Ishikawa (cell line): ENCODE data around the gene LRRC8C.

ENCODE experiments used
- CEBPB ChIP-seq: IDR thresholded peaks from 2 replicates; pipeline ENCODE4 v1.6.1; 2012
- CREB1 ChIP-seq: IDR thresholded peaks from 2 replicates; pipeline ENCODE4 v1.6.1; 2012; ENCODE audit warnings: low read depth
- EGR1 ChIP-seq: IDR thresholded peaks from 2 replicates; pipeline ENCODE4 v1.6.1; 2012
- EP300 ChIP-seq: IDR thresholded peaks from 2 replicates; pipeline ENCODE4 v1.6.1; 2012; ENCODE audit warnings: borderline replicate concordance
- FOXM1 ChIP-seq: IDR thresholded peaks from 2 replicates; pipeline ENCODE4 v1.6.1; 2012; ENCODE audit warnings: low read depth, borderline replicate concordance
- NFIC ChIP-seq: IDR thresholded peaks from 2 replicates; pipeline ENCODE4 v1.6.1; 2012
- RAD21 ChIP-seq: IDR thresholded peaks from 2 replicates; pipeline ENCODE4 v1.6.1; 2012; ENCODE audit warnings: low read depth
- REST ChIP-seq: IDR thresholded peaks from 2 replicates; pipeline ENCODE4 v1.6.1; 2012; ENCODE audit warnings: low read depth, mild to moderate bottlenecking
- TAF1 ChIP-seq: IDR thresholded peaks from 2 replicates; pipeline ENCODE4 v1.6.1; 2012; ENCODE audit warnings: low read depth, mild to moderate bottlenecking
- TEAD4 ChIP-seq: IDR thresholded peaks from 2 replicates; pipeline ENCODE4 v1.6.1; 2012
- USF1 ChIP-seq: IDR thresholded peaks from 2 replicates; pipeline ENCODE4 v1.6.1; 2012
- YY1 ChIP-seq: IDR thresholded peaks from 2 replicates; pipeline ENCODE4 v1.6.1; 2012; ENCODE audit warnings: low read depth
- ZBTB7A ChIP-seq: IDR thresholded peaks from 2 replicates; pipeline ENCODE4 v1.6.1; 2012; ENCODE audit warnings: low read depth
- TF ChIP-seq, protein P1 (sequence below): IDR thresholded peaks from 2 replicates; pipeline ENCODE4 v1.6.1; 2012

The LRRC8C gene

DNA sequence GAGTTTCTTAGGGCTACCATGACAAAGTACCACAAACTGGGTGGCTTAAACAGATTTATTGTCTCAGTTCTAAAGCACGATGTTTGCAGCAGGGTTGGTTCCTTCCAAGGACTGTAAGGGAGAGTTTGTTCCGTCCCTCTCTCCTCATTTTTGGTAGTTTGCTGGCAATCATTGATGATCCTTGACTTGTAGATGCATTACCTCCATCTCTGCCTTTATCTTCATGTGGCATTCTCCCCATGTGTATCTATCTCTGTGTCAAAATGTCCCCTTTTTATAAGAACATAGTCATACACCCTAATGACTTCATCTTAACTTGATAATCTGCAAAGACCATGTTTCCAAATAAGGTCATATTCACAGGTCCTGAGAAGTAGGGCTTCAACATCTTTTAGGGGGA lies 90.2 kb downstream of the LRRC8C start:
- TF ChIP-seq REST (no peak), RAD21 (no peak)

- TF ChIP-seq, protein P1, sequence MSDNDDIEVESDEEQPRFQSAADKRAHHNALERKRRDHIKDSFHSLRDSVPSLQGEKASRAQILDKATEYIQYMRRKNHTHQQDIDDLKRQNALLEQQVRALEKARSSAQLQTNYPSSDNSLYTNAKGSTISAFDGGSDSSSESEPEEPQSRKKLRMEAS, result no peak
- TF ChIP-seq CREB1, result no peak
- TF ChIP-seq ZBTB7A, result no peak
- no peak for TF ChIP-seq TAF1
Measured at GRCh38 chr1:89723863-89724262, 90.9 kb downstream of the LRRC8C start.

DNA sequence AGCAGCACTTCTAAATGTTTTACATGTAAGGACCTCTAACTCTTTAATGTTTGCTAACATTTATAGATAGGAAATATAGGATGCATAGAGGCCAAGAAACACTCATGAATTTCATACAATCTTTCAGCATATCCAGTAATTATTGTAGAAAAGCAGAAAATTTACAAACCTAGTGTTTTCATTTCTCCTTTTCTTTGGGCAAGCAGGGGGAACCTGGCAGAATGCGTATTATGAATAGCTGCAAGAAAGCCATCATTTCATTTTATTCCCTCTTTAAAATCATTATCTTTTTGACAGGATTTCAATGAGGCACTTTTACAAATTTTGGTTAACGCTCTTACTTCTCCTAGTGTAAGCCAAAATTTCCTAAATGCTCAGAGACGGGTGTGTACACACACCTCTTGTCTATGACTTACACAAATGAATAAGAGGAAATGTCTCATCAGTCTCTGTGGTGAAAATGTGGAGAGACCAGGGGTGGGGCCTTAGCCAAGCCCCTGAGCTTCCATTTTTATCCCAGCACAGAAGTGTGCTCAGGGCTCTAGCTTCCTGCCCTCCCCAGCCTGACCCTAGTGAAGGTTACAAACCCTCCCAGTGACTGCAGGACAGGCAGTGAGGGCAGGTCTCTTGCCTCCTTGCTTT lies 91.6 kb downstream of the LRRC8C start:
- TF ChIP-seq RAD21, result no peak
- TF ChIP-seq TAF1, result no peak
- TF ChIP-seq YY1, result no peak
- TF ChIP-seq ZBTB7A, result no peak
- no peak for TF ChIP-seq EP300
- no peak for TF ChIP-seq EGR1
- no peak for TF ChIP-seq FOXM1
- TF ChIP-seq REST, result no peak
- TF ChIP-seq, protein P1, result no peak
- TF ChIP-seq CEBPB, result no peak
- no peak for TF ChIP-seq USF1
- TF ChIP-seq NFIC, result no peak
- TF ChIP-seq TEAD4, result no peak

DNA sequence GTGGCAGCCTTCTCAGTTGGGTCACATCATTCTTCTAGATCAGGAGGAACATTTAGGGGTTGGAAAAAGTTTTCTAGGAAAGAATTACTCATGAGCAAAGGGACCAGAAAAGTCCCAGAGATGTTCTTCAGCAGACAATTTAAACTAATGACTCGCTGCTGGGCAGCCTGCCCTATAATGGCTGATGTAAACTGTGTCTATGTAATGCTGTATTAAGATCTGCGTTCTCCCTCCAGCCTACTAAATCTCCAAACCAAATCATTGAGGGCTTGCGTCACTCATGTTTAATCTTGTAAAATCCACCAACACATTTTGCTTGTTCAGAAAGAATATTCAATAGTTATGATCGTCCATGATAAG lies 92.1 kb downstream of the LRRC8C start:
- TF ChIP-seq ZBTB7A (no peak), TEAD4 (no peak), FOXM1 (no peak), USF1 (no peak), TAF1 (no peak), EP300 (no peak)

GRCh38 chr1:89725631-89726030 lies 92.7 kb downstream of the LRRC8C start:
- TF ChIP-seq REST (no peak), ZBTB7A (no peak), CEBPB (no peak), FOXM1 (no peak), TEAD4 (no peak), USF1 (no peak), CREB1 (no peak), EP300 (no peak), TAF1 (no peak), YY1 (no peak), NFIC (no peak), RAD21 (no peak)
- TF ChIP-seq, protein P1, result no peak
